DND-41 (cell line): ENCODE data around the gene PACSIN1.

Experiments
- ATAC-seq: fragments of 200-7000 bp; cut with Tn5 transposase; 3 replicates; pipeline ENCODE4 v1.9.1; 2021; ENCODE audit warnings: low read depth; ENCODE audit not compliant: insufficient read depth
- DNase-seq: peaks from one replicate; pipeline ENCODE4 v3.0.0-alpha.2; 2020
- H2AFZ ChIP-seq: 2 replicates; pipeline ENCODE4 v1.6.0; 2012; ENCODE audit warnings: low read depth, low read length
- H3K27ac ChIP-seq: 2 replicates; pipeline ENCODE4 v1.5.1; 2012; ENCODE audit warnings: low read length, inconsistent platforms
- H3K27me3 ChIP-seq: fragments of 200-600 bp; sonication (generic); 2 replicates; pipeline ENCODE4 v1.6.0; 2012; ENCODE audit warnings: low read length, mild to moderate bottlenecking, inconsistent platforms; ENCODE audit not compliant: insufficient read depth, poor library complexity
- H3K36me3 ChIP-seq: 2 replicates; pipeline ENCODE4 v1.5.1; 2012; ENCODE audit warnings: low read length, inconsistent platforms; ENCODE audit not compliant: insufficient read depth
- H3K4me1 ChIP-seq: 2 replicates; pipeline ENCODE4 v1.5.1; 2012; ENCODE audit warnings: mild to moderate bottlenecking, low read length; ENCODE audit not compliant: insufficient read depth
- H3K4me2 ChIP-seq: 2 replicates; pipeline ENCODE4 v1.6.0; 2012; ENCODE audit warnings: mild to moderate bottlenecking, moderate library complexity, low read length, inconsistent platforms; ENCODE audit not compliant: insufficient read depth
- H3K4me3 ChIP-seq, 2 experiments: fragments of 200-600 bp in 1 of 2; shearing (Covaris generic) in 1 of 2; 2 replicates each; pipeline ENCODE4 v1.5.1; 2012 to 2016; ENCODE audit warnings: inconsistent platforms in 2 of 2, low read length in 2 of 2, mild to moderate bottlenecking in 2 of 2, low read depth in 1 of 2, moderate library complexity in 1 of 2
- H3K79me2 ChIP-seq: 2 replicates; pipeline ENCODE4 v1.6.0; 2012; ENCODE audit warnings: low read length, inconsistent platforms; ENCODE audit not compliant: insufficient read depth
- H3K9ac ChIP-seq: 2 replicates; pipeline ENCODE4 v1.6.0; 2012; ENCODE audit warnings: low read depth, mild to moderate bottlenecking, inconsistent platforms, low read length, moderate library complexity
- H3K9me3 ChIP-seq: 2 replicates; pipeline ENCODE4 v1.5.1; 2012; ENCODE audit warnings: low read length, moderate library complexity, mild to moderate bottlenecking, inconsistent platforms; ENCODE audit not compliant: insufficient read depth, severe bottlenecking
- H4K20me1 ChIP-seq: 2 replicates; pipeline ENCODE4 v1.6.0; 2012; ENCODE audit warnings: low read length; ENCODE audit not compliant: insufficient read depth
- EZH2 ChIP-seq: IDR thresholded peaks from 3 replicates; pipeline ENCODE4 v1.6.1; 2012; ENCODE audit warnings: borderline replicate concordance, low read depth, mild to moderate bottlenecking, moderate library complexity, low read length, inconsistent platforms; ENCODE audit not compliant: severe bottlenecking
- TF ChIP-seq, protein P1 (sequence below): IDR thresholded peaks from 2 replicates; pipeline ENCODE4 v1.5.1; 2012; ENCODE audit warnings: borderline replicate concordance, low read length, moderate library complexity, mild to moderate bottlenecking; ENCODE audit not compliant: poor library complexity, severe bottlenecking; ENCODE audit errors: extremely low read depth

The PACSIN1 gene

GRCh38 chr6:34496103-34496685, 30.3 kb downstream of the PACSIN1 start:
- H3K4me1 ChIP-seq: no peaks in the 10 kb centered on the region
- no peak overlapping the region for H3K4me3 ChIP-seq
- no peak overlapping the region for H3K9ac ChIP-seq
- H3K36me3 ChIP-seq: no peaks in the 10 kb centered on the region
- TF ChIP-seq, protein P1, sequence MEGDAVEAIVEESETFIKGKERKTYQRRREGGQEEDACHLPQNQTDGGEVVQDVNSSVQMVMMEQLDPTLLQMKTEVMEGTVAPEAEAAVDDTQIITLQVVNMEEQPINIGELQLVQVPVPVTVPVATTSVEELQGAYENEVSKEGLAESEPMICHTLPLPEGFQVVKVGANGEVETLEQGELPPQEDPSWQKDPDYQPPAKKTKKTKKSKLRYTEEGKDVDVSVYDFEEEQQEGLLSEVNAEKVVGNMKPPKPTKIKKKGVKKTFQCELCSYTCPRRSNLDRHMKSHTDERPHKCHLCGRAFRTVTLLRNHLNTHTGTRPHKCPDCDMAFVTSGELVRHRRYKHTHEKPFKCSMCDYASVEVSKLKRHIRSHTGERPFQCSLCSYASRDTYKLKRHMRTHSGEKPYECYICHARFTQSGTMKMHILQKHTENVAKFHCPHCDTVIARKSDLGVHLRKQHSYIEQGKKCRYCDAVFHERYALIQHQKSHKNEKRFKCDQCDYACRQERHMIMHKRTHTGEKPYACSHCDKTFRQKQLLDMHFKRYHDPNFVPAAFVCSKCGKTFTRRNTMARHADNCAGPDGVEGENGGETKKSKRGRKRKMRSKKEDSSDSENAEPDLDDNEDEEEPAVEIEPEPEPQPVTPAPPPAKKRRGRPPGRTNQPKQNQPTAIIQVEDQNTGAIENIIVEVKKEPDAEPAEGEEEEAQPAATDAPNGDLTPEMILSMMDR: no peak
- TF ChIP-seq EZH2: no peak
- DNase-seq: no peak
- no peak for ATAC-seq
- H3K4me2 ChIP-seq: no peak overlapping the region
- H4K20me1 ChIP-seq: no peaks in the 10 kb centered on the region
- no peak overlapping the region for H2AFZ ChIP-seq
- peaks cover 5% of the 10 kb centered on the region for H3K9me3 ChIP-seq
- H3K79me2 ChIP-seq: no peaks in the 10 kb centered on the region
- H3K27me3 ChIP-seq: no peaks in the 10 kb centered on the region
- no peak overlapping the region for H3K27ac ChIP-seq

DNA sequence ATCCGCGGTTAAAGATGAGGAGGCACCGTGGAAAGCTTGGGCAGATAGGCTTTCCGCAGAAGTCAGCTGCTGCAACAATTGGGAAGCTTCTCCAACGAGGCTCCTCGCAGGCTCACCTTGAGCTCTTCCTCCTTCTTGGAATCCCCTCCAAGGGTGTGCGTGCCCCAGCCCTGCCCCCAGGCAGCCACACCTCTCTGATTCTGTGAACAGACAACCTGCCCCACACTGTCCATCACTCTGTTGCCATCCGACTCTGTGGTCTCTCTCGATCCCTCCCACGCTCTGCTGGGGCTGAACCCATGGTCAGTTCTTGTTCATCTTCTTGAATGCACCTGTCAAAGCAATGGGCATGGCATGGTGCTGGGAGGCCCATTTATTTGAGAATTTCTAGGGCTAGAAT, 31.5 kb downstream of the PACSIN1 start:
- H3K27me3 ChIP-seq: no peaks in the 10 kb centered on the region
- H2AFZ ChIP-seq: no peak overlapping the region
- H3K9ac ChIP-seq: no peak overlapping the region
- no peak for ATAC-seq
- peaks cover 5% of the 10 kb centered on the region for H3K9me3 ChIP-seq
- H3K4me2 ChIP-seq: no peak overlapping the region
- H3K4me1 ChIP-seq: no peaks in the 10 kb centered on the region
- H3K27ac ChIP-seq: no peak overlapping the region
- TF ChIP-seq EZH2: no peak
- TF ChIP-seq, protein P1: no peak
- no peak overlapping the region for H3K4me3 ChIP-seq
- DNase-seq: no peak
- no peaks in the 10 kb centered on the region for H3K79me2 ChIP-seq
- no peaks in the 10 kb centered on the region for H3K36me3 ChIP-seq
- no peaks in the 10 kb centered on the region for H4K20me1 ChIP-seq

- Histone ChIP-seq H3K4me1 (no peaks in the 10 kb centered on the region), H3K27me3 (no peaks in the 10 kb centered on the region), H3K36me3 (no peaks in the 10 kb centered on the region), H2AFZ (no peak overlapping the region), H3K4me3 (no peak overlapping the region), H3K9ac (no peak overlapping the region), H4K20me1 (no peaks in the 10 kb centered on the region), H3K9me3 (no peaks in the 10 kb centered on the region), H3K79me2 (no peaks in the 10 kb centered on the region), H3K27ac (no peak overlapping the region), H3K4me2 (no peak overlapping the region)
- TF ChIP-seq, protein P1: no peak
- no peak for TF ChIP-seq EZH2
- DNase-seq: no peak
- ATAC-seq: no peak
These were observed 40.8 kb downstream of the PACSIN1 start for GRCh38 chr6:34506718-34507117.
